ENCODE measurements around the gene TMEM18. TPM values are rescaled to one million over a fixed set of nuclear protein-coding genes. Genes with fewer than 3 reads are reported as not detected.
A peak's percentile ranks its signal among the peaks of the same experiment; 100 is the strongest.

Gene TMEM18
- total RNA-seq, 1 experiment from 2014 or later: 19.0 TPM

DNA sequence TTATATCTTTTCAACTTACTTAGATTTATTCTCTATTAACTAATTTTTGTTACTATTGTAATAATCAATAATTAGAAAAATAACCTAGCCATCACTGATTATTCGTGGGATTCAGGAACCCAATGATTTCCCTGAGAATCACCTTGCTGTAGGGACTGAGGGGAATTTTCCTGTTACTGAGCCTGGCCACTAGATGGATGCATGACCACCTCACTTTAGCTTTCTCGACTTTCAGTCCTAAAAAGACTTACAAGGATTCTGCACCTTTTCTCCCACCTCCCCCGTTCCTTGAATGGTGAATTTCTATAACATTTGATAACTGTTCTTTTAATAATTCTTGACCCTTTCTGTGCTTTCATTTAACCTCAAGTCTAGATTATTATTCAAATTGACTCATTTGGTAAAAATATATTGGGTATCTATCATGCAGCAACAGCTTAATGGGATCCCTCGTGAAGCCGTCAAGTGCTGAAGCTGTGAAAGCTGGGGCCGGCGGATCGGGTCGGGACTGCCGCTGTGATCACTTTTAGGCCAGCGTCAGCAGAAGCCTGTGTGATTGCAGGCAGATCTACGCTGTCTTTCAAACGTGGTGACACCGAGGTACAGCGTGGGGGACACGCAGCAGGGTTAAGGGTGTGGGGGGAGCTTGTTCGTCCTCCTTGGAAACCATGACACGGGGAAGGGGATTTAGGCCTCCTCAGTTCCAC is 38.8 kb upstream of the TMEM18 start:
- Mint-ChIP-seq H3K36me3 (ENCODE audit: insufficient read depth, unreplicated experiment) (no peaks in the 10 kb centered on the region), H3K27ac (ENCODE audit: unreplicated experiment) (no peak overlapping the region), H3K27me3 (ENCODE audit: unreplicated experiment) (peaks cover 17% of the 10 kb centered on the region), H3K4me3 (ENCODE audit: low read depth, unreplicated experiment) (no peak overlapping the region), H3K4me1 (ENCODE audit: low read depth, unreplicated experiment) (no peaks in the 10 kb centered on the region), H3K9me3 (ENCODE audit: low read depth, unreplicated experiment) (peaks cover 9% of the 10 kb centered on the region)
- intact Hi-C loops (cut with micrococcal nuclease; ENCODE audit: unreplicated experiment): loop anchor here (10.0 kb wide), 1 partner anchor 829 kb away; no protein-coding TSS in a partner anchor
- no peak for TF ChIP-seq CTCF (IDR thresholded peaks at IDR 0.05; ENCODE audit: unreplicated experiment)
- CTCF ChIA-PET: interaction anchor here (0.9 kb wide), 1 partner anchor 8 kb away, joined by 3 read pairs; no protein-coding TSS in a partner anchor
- BruUV-seq (replicated peaks): no TSS peak
- DNase-seq: no peak

DNA sequence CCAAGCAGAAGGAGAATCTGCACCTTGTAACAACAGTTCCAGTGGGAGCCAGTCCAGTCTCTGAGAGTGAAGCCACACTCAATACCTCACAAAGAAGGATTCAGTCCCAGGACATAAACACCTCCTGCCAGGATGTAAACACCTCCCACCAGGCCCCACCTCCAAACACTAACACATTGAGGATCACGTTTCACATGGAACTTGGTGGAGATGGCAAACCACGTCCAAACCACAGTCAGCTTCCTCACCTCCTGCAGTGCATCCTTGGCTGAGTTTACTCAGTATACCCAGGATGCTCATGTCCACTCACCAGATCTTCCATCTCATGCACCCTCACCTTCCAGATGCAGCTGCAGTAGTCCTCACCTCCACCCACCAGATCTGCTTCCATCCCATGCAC is 37.8 kb upstream of the TMEM18 start:
- H3K4me1 Mint-ChIP-seq (ENCODE audit: low read depth, unreplicated experiment): no peaks in the 10 kb centered on the region
- no peak for DNase-seq
- no peak overlapping the region for H3K4me3 Mint-ChIP-seq (ENCODE audit: low read depth, unreplicated experiment)
- H3K36me3 Mint-ChIP-seq (ENCODE audit: insufficient read depth, unreplicated experiment): no peaks in the 10 kb centered on the region
- intact Hi-C loops (cut with micrococcal nuclease; ENCODE audit: unreplicated experiment): loop anchor here (10.0 kb wide), 1 partner anchor 830 kb away; no protein-coding TSS in a partner anchor
- CTCF ChIA-PET: interaction anchor here (0.5 kb wide), 1 partner anchor 834 kb away, joined by 3 read pairs; no protein-coding TSS in a partner anchor
- peaks cover 9% of the 10 kb centered on the region for H3K9me3 Mint-ChIP-seq (ENCODE audit: low read depth, unreplicated experiment)
- no peak overlapping the region for H3K27ac Mint-ChIP-seq (ENCODE audit: unreplicated experiment)
- BruUV-seq (replicated peaks): no TSS peak
- H3K27me3 Mint-ChIP-seq (ENCODE audit: unreplicated experiment): peaks cover 17% of the 10 kb centered on the region
- TF ChIP-seq CTCF (IDR thresholded peaks at IDR 0.05; ENCODE audit: unreplicated experiment): no peak

- CTCF ChIA-PET: no interaction called here
- Mint-ChIP-seq H3K27ac (ENCODE audit: unreplicated experiment) (no peak overlapping the region), H3K4me3 (ENCODE audit: low read depth, unreplicated experiment) (no peak overlapping the region), H3K9me3 (ENCODE audit: low read depth, unreplicated experiment) (peaks cover 11% of the 10 kb centered on the region), H3K27me3 (ENCODE audit: unreplicated experiment) (peaks cover 17% of the 10 kb centered on the region), H3K4me1 (ENCODE audit: low read depth, unreplicated experiment) (no peaks in the 10 kb centered on the region), H3K36me3 (ENCODE audit: insufficient read depth, unreplicated experiment) (no peaks in the 10 kb centered on the region)
- intact Hi-C loops (cut with micrococcal nuclease; ENCODE audit: unreplicated experiment): loop anchor here (10.0 kb wide), 1 partner anchor 831 kb away; no protein-coding TSS in a partner anchor
- no TSS peak for BruUV-seq (replicated peaks)
- DNase-seq: peak; percentile 49
- peak; percentile 17 for TF ChIP-seq CTCF (IDR thresholded peaks at IDR 0.05; ENCODE audit: unreplicated experiment)
These were observed 37.0 kb upstream of the TMEM18 start for GRCh38 chr2:714005-714741.

- CTCF ChIA-PET: no interaction called here
- Mint-ChIP-seq H3K4me1 (ENCODE audit: low read depth, unreplicated experiment) (no peaks in the 10 kb centered on the region), H3K36me3 (ENCODE audit: insufficient read depth, unreplicated experiment) (no peaks in the 10 kb centered on the region), H3K27ac (ENCODE audit: unreplicated experiment) (no peak overlapping the region), H3K27me3 (ENCODE audit: unreplicated experiment) (peaks cover 17% of the 10 kb centered on the region), H3K9me3 (ENCODE audit: low read depth, unreplicated experiment) (peaks cover 8% of the 10 kb centered on the region), H3K4me3 (ENCODE audit: low read depth, unreplicated experiment) (no peak overlapping the region)
- TF ChIP-seq CTCF (IDR thresholded peaks at IDR 0.05; ENCODE audit: unreplicated experiment): no peak
- no peak for DNase-seq
- intact Hi-C loops (cut with micrococcal nuclease; ENCODE audit: unreplicated experiment): loop anchor here (10.0 kb wide), 1 partner anchor 834 kb away; no protein-coding TSS in a partner anchor
- no TSS peak for BruUV-seq (replicated peaks)
These were observed 33.9 kb upstream of the TMEM18 start for GRCh38 chr2:710867-711665.

Measured in Calu3 (cell line).